Mononuclear cell (primary cell): Measurements from ENCODE around the gene KDF1. TPM values are rescaled to one million over a fixed set of nuclear protein-coding genes. Genes with fewer than 3 reads are reported as not detected.

ENCODE experiments used
- total RNA-seq: library from RNA; depleted of rRNA; stranded (reverse); fragments of >200 nt; gene quantifications from one replicate; pipeline ENCODE4 v1.2.3, GENCODE V29; 2012

Gene KDF1
- total RNA-seq, 1 donor: 0.63 TPM

Other genes with a start within 250 kb of the KDF1 start
- 5.2 TPM for gene PIGV, start 172.5 kb downstream of the KDF1 start, total RNA-seq
- 26.1 TPM for gene ZDHHC18, start 133.8 kb downstream of the KDF1 start, total RNA-seq
- gene SFN, start 97.3 kb downstream of the KDF1 start, total RNA-seq: 0.52 TPM
- 11.1 TPM for gene GPN2, start 70.2 kb downstream of the KDF1 start, total RNA-seq
- 11.8 TPM for gene GPATCH3, start 60.0 kb downstream of the KDF1 start, total RNA-seq
- not detected for gene NR0B2, start 46.5 kb downstream of the KDF1 start, total RNA-seq
- gene NUDC, start 38.7 kb downstream of the KDF1 start, total RNA-seq: 8.8 TPM
- 1.2 TPM for gene TRNP1, start 33.2 kb upstream of the KDF1 start, total RNA-seq
- 0.42 TPM for gene TENT5B, start 52.4 kb upstream of the KDF1 start, total RNA-seq
- gene SLC9A1, start 194.7 kb upstream of the KDF1 start, total RNA-seq: 6.4 TPM